Smooth muscle cell (in vitro differentiated cells): Measurements from ENCODE around the gene NUDT22. TPM values are rescaled to one million over a fixed set of nuclear protein-coding genes. Genes with fewer than 3 reads are reported as not detected.

ENCODE experiments used
- DNase-seq: peaks from one replicate; lab custom pipeline; 2025; ENCODE audit not compliant: unreplicated experiment; lab: John Stamatoyannopoulos, UW
- H2AFZ ChIP-seq: fragments of 200-600 bp; sonication (generic); 2 replicates; pipeline ENCODE4 v1.6.0; 2016; ENCODE audit warnings: antibody characterized with exemption, low read depth, mild to moderate bottlenecking
- H3F3A ChIP-seq: fragments of 200-600 bp; sonication (generic); 2 replicates; pipeline ENCODE4 v1.6.0; 2017; ENCODE audit warnings: antibody characterized with exemption, low read depth
- H3K27ac ChIP-seq: fragments of 200-600 bp; sonication (generic); 2 replicates; pipeline ENCODE4 v1.5.1; 2016; ENCODE audit warnings: low read depth, mild to moderate bottlenecking
- H3K27me3 ChIP-seq: fragments of 200-600 bp; sonication (generic); 2 replicates; pipeline ENCODE4 v1.6.1; 2016; ENCODE audit warnings: low read depth, mild to moderate bottlenecking
- H3K36me3 ChIP-seq: fragments of 200-600 bp; sonication (generic); 2 replicates; pipeline ENCODE4 v1.5.1; 2016; ENCODE audit warnings: low read depth
- H3K4me1 ChIP-seq: fragments of 200-600 bp; sonication (generic); 2 replicates; pipeline ENCODE4 v1.5.1; 2016; ENCODE audit warnings: low read depth
- H3K4me2 ChIP-seq: fragments of 200-600 bp; sonication (generic); 2 replicates; pipeline ENCODE4 v1.6.0; 2016; ENCODE audit warnings: mild to moderate bottlenecking
- H3K4me3 ChIP-seq: fragments of 200-600 bp; sonication (generic); 2 replicates; pipeline ENCODE4 v1.5.1; 2016; ENCODE audit warnings: mild to moderate bottlenecking
- H3K79me2 ChIP-seq: fragments of 200-600 bp; sonication (generic); 2 replicates; pipeline ENCODE4 v1.6.0; 2016; ENCODE audit warnings: low read depth, mild to moderate bottlenecking
- H3K9ac ChIP-seq: fragments of 200-600 bp; sonication (generic); 2 replicates; pipeline ENCODE4 v1.6.0; 2016; ENCODE audit warnings: low read depth
- H3K9me3 ChIP-seq: fragments of 200-600 bp; sonication (generic); replicated peaks from 2 replicates; pipeline ENCODE4 v1.5.1; 2016; ENCODE audit warnings: low read depth
- H4K20me1 ChIP-seq: fragments of 200-600 bp; sonication (generic); 2 replicates; pipeline ENCODE4 v1.6.0; 2016; ENCODE audit warnings: low read depth
- CTCF ChIP-seq: fragments of 200-600 bp; sonication (generic); IDR thresholded peaks from 2 replicates; pipeline ENCODE4 v1.5.1; 2017; ENCODE audit warnings: borderline replicate concordance, mild to moderate bottlenecking, antibody characterized with exemption; ENCODE audit not compliant: insufficient read depth, poor library complexity, severe bottlenecking
- WGBS: methylation state at CpG from one replicate; pipeline ENCODE4 v1.1.7; 2016; ENCODE audit warnings: low lambda C conversion rate; 5-methylcytosine and 5-hydroxymethylcytosine counted together
- polyA plus RNA-seq: library from polyadenylated mRNA; unstranded; fragments of >200 nt; fragmentation: Nextera tagmentation; extraction: Ambion mirVana; gene quantifications from 2 replicates; pipeline ENCODE4 v1.2.1, GENCODE V29; 2016
- total RNA-seq: library from RNA; depleted of rRNA; stranded (reverse); fragments of >200 nt; gene quantifications from 2 replicates; pipeline ENCODE4 v1.2.3, GENCODE V29; 2014

NUDT22 gene
- total and polyA plus RNA-seq, 2 experiments from 2014 or later, result 51.5 to 82.1 TPM

GRCh38 chr11:64258356-64258755 is 32.3 kb downstream of the NUDT22 start:
- Histone ChIP-seq H3K36me3 (no peaks in the 10 kb centered on the region), H3K4me2 (no peak overlapping the region), H3K4me3 (no peak overlapping the region), H4K20me1 (peaks cover 20% of the 10 kb centered on the region), H3K27ac (no peak overlapping the region), H3K4me1 (no peaks in the 10 kb centered on the region), H2AFZ (no peak overlapping the region), H3K9me3 (no peaks in the 10 kb centered on the region), H3K9ac (no peak overlapping the region), H3K79me2 (no peaks in the 10 kb centered on the region), H3F3A (no peaks in the 10 kb centered on the region), H3K27me3 (no peaks in the 10 kb centered on the region)
- TF ChIP-seq CTCF, result no peak
- WGBS, result 92% methylated on average over 21 of the region's 24 CpGs
- no peak for DNase-seq

- Histone ChIP-seq H2AFZ (no peak overlapping the region), H3K9ac (no peak overlapping the region), H3K27me3 (no peaks in the 10 kb centered on the region), H3K9me3 (no peaks in the 10 kb centered on the region), H3K79me2 (no peaks in the 10 kb centered on the region), H3K4me3 (no peak overlapping the region), H4K20me1 (peaks cover 13% of the 10 kb centered on the region), H3K27ac (no peak overlapping the region), H3F3A (no peaks in the 10 kb centered on the region), H3K4me2 (no peak overlapping the region), H3K36me3 (no peaks in the 10 kb centered on the region), H3K4me1 (no peaks in the 10 kb centered on the region)
- no peak for DNase-seq
- 96% methylated on average over 30 of the region's 32 CpGs for WGBS
- TF ChIP-seq CTCF, result no peak
Observed at GRCh38 chr11:64258946-64259532, 33.0 kb downstream of the NUDT22 start.

GRCh38 chr11:64259533-64260067 is 33.5 kb downstream of the NUDT22 start:
- Histone ChIP-seq H3K36me3 (no peaks in the 10 kb centered on the region), H3K79me2 (no peaks in the 10 kb centered on the region), H4K20me1 (peaks cover 7% of the 10 kb centered on the region), H3K27ac (no peak overlapping the region), H2AFZ (no peak overlapping the region), H3K27me3 (no peaks in the 10 kb centered on the region), H3K9ac (no peak overlapping the region), H3K4me2 (no peak overlapping the region), H3F3A (no peaks in the 10 kb centered on the region), H3K9me3 (no peaks in the 10 kb centered on the region), H3K4me1 (no peaks in the 10 kb centered on the region), H3K4me3 (no peak overlapping the region)
- 96% methylated on average over 4 of the region's 4 CpGs for WGBS
- no peak for DNase-seq
- TF ChIP-seq CTCF, result no peak

GRCh38 chr11:64260147-64260708 is 34.2 kb downstream of the NUDT22 start:
- no peaks in the 10 kb centered on the region for H3K9me3 ChIP-seq
- no peak for DNase-seq
- no peaks in the 10 kb centered on the region for H3K27me3 ChIP-seq
- peaks cover 5% of the 10 kb centered on the region for H4K20me1 ChIP-seq
- H3K36me3 ChIP-seq, result no peaks in the 10 kb centered on the region
- H3K27ac ChIP-seq, result no peak overlapping the region
- no peak overlapping the region for H2AFZ ChIP-seq
- no peak for TF ChIP-seq CTCF
- no peak overlapping the region for H3K4me2 ChIP-seq
- no peaks in the 10 kb centered on the region for H3K79me2 ChIP-seq
- 97% methylated on average over 6 of the region's 6 CpGs for WGBS
- no peak overlapping the region for H3K4me3 ChIP-seq
- H3K4me1 ChIP-seq, result no peaks in the 10 kb centered on the region
- no peak overlapping the region for H3K9ac ChIP-seq
- H3F3A ChIP-seq, result no peaks in the 10 kb centered on the region
